ENCODE results near the gene DPP4.
A peak's percentile ranks its signal among the peaks of the same experiment; 100 is the strongest.
"Not testable (repeated sequence)": the region's sequence is repeated elsewhere in the genome, so short reads cannot be mapped to it uniquely, and the experiment has no call there.

The DPP4 gene

DNA sequence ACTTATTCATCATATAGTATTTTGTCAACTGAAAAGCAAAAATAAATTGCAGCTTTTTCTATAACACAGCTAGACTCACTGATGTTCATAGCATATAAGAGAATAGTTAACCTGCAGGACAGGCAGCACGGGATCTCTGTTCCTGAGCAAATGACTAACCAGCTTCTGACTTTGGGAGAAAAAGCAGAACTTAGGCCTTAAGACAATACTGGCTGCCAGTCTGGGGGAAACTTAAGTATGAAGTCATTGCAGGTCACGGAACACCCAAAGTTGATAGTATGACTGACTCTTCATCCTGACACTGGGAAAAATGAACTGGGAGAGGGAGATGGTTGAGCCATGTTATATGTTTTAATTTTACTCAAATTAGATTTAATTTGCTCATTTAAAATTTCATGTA is 113.0 kb downstream of the DPP4 start:
- no peak for DNase-seq (ENCODE audit: low read depth)

DNA sequence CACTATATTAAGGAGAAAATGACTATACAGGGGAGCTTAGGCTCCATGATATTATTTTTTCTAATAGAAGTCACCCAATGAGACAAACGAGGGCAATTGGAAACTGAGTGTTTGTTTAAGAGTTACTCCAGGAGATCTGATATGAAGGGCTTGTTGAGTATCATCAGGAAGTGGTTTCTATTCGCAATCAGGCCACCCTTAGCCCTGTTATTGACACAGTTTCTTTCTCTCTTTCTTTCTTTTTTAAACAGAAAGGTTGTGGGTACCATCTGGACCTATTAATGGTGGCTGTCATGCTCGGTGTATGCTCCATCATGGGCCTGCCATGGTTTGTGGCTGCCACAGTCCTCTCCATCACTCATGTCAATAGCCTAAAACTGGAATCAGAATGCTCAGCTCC is 117.3 kb downstream of the DPP4 start:
- DNase-seq (ENCODE audit: low read depth): no peak

DNA sequence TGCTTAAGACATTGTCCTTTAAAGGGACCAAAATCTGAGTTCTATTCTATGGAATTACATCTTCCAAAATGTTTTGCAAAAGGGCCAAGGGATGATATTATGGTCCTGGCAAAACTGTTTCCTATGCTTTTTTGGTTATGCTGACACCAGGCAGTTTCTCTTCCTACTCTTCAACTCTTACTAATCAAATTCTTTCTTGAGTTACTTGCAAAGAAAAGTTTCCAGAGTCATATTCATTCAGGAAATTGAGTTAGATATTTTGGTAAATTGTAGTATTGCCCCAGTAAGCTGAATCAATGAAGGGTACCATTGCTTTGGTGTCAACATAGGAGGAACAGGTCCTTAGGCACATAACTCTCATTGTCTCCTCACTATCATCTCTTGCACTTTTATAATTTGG is 118.8 kb downstream of the DPP4 start:
- no peak for DNase-seq (ENCODE audit: low read depth)

DNA sequence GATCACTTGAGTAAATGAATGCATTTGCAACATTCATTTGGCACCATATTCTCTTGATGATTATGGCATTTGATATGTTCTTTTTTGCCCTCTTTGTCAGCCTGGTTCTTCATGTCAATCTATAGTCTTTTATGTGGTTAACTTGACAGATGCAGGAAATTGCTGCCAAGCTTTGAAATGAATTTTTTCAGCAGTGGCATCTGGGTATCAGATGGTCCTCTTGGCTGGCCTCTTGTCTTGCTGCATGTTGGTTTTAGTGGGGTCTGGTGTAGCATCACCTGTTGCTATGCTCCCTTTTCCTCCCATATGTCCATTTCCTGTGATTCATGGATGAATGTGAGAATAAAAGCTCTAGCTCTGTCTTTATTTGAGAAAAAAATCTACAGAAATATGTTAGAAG is 119.9 kb downstream of the DPP4 start:
- no peak for DNase-seq (ENCODE audit: low read depth)

DNA sequence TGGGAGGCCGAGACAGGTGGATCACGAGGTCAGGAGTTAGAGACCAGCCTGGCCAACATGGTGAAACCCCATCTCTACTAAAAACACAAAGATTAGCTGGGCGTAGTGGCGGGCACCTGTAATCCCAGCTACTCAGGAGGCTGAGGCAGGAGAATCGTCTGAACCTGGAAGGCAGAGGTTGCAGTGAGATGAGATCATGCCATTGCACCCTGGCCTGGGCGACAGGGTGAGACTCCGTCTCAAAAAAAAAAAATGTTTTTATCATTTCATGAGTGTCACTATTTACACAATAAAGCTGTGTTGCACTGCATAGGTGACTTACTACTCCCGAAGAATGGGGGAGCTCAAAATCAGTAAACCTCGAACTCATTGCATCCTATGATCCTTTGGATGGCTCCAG is 120.6 kb downstream of the DPP4 start:
- not testable (repeated sequence) for DNase-seq (ENCODE audit: low read depth)

DNA sequence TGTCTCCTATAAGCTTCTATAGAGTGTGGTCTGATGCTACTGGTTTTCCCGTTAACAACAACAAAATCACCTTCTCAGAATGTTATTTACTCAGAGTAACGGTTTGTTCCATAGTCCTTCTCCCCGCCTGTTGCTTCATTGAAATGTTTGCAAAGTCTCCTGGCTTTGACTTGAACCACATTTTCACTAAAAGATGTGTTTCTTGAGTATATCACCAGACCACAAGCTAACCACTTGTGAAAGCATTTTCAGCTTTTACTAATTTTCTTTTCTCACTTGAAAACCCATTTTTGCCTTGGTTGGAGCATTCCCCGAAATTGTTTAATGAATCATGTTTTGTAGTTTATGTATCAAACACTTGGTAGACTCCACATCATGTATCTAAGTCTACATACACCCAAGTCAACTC is 121.2 kb downstream of the DPP4 start:
- no peak for DNase-seq (ENCODE audit: low read depth)

DNA sequence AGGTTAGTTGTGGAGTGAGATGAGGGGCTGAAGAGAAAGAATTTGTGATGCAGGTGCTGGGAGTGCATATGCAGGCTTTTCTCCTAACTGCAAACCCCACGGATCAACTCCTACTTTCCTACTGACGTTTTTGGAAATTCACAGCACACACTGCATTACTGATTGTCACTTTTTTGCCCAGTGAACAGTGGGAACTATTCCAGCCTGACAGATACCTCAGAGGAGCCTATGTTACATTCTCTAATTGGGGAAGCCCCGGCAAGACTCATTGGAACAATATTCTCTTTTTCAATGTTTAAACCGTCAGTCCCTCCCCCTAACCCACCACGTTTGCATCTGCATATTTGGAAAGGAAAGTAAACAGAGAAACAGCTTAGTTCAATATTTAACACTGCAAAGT is 126.2 kb downstream of the DPP4 start:
- DNase-seq (ENCODE audit: low read depth): no peak

DNA sequence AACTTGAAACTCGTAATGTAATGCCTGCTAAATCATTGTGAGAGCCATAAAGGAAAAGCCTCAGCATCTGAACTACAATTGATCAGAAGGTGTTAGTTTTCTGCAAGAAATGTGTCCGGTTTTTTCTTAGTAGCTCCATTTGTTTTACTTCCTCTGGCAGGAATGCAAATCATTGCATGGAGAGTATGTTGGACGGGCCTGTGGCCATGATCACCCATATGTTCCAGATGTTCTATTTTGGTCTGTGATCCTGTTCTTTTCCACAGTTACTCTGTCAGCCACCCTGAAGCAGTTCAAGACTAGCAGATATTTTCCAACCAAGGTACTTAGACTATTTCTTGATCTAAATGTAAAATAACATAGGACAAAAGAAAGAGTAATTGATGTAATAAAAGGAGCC is 126.6 kb downstream of the DPP4 start:
- DNase-seq (ENCODE audit: low read depth): no peak

DNA sequence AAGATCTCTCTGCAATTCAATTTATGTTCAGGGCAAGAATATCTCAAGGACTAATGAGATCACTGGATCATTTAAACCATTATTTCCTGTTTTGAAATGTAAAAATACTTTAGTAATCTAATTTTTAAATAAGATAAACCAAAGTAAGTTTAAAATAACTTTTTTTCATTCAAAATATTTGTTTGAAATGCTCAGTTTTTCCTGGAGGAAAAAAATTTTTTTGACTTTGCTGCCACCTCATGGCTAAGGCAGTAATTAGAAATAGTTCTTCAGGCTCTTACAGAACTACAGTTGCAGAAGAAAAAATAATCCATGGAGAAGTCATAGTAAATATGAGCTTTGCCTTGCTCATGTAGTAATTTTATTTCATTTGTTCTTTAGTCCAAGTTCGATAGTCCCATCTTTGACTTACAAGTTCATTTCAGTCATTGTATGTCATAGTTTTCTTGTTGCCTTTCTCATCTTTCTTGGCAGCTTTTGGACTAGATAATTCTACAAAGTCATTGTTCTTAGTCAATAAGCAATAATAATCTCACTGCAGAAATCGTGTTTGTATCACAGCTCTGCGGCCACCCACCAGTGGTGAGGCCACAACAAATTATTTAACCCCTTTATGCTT is 127.4 kb downstream of the DPP4 start:
- peak; percentile 28 for DNase-seq (ENCODE audit: low read depth)

DNA sequence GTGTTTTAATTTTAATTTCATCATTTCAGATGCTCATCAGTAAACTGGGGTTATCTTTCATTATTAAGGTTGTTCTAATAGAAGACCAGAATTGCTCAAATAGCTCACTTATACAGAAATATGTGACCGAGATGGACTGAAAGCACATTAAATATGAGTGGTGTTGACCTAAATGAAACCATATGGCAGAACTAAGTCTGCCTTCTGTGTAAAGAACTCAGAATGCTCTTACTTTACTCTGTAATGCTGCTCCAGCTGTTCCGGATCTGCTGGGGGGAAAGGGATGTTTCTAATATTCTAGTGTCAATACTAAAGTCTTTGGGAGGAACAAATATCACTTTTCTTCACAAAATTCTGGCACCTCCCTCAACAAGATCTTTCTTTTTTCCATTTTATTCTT is 131.0 kb downstream of the DPP4 start:
- no peak for DNase-seq (ENCODE audit: low read depth)

All from amniotic epithelial cell (primary cell).